ENCODE results near the gene SNTG2. TPM values are rescaled to one million over a fixed set of nuclear protein-coding genes. Genes with fewer than 3 reads are reported as not detected.

The SNTG2 gene
- polyA plus RNA-seq, 1 experiment = 0.31 TPM

DNA sequence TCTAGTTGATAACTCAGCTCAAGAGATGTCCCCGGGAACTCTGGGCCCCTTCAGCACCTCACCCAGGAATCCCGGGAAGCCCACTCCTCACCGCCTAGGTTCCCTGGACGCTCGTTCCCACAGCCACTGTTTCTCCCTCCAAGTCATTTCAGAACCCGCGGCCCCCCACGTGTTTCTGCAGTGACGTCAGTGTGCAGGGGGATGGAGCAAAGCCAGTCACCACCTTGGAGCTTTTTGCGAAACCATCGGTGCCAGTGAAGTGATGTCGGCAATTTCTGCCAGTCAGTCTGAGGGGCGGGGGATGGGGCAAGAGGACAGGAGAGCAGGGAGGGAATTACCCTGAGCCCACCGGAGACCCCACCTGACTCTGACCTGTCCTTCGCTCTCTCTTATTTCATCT is 119.2 kb downstream of the SNTG2 start:
- no peak overlapping the region for H3K4me3 ChIP-seq (ENCODE audit: low read depth, low read length)
- POLR2A ChIA-PET = no interaction called here
- H3K27me3 ChIP-seq (ENCODE audit: control insufficient read depth, insufficient read depth, low read length) = no peaks in the 10 kb centered on the region
- no peaks in the 10 kb centered on the region for H3K36me3 ChIP-seq (ENCODE audit: control insufficient read depth, insufficient read depth, low read length)
- TF ChIP-seq, protein P1, sequence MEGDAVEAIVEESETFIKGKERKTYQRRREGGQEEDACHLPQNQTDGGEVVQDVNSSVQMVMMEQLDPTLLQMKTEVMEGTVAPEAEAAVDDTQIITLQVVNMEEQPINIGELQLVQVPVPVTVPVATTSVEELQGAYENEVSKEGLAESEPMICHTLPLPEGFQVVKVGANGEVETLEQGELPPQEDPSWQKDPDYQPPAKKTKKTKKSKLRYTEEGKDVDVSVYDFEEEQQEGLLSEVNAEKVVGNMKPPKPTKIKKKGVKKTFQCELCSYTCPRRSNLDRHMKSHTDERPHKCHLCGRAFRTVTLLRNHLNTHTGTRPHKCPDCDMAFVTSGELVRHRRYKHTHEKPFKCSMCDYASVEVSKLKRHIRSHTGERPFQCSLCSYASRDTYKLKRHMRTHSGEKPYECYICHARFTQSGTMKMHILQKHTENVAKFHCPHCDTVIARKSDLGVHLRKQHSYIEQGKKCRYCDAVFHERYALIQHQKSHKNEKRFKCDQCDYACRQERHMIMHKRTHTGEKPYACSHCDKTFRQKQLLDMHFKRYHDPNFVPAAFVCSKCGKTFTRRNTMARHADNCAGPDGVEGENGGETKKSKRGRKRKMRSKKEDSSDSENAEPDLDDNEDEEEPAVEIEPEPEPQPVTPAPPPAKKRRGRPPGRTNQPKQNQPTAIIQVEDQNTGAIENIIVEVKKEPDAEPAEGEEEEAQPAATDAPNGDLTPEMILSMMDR (IDR thresholded peaks at IDR 0.05; ENCODE audit: insufficient read depth, low read depth, low read length) = no peak
- CTCF ChIA-PET = interaction anchor here (1.0 kb wide), 1 partner anchor 13 kb away, joined by 5 read pairs; no protein-coding TSS in a partner anchor
- no peak for DNase-seq (ENCODE audit: low read depth)

DNA sequence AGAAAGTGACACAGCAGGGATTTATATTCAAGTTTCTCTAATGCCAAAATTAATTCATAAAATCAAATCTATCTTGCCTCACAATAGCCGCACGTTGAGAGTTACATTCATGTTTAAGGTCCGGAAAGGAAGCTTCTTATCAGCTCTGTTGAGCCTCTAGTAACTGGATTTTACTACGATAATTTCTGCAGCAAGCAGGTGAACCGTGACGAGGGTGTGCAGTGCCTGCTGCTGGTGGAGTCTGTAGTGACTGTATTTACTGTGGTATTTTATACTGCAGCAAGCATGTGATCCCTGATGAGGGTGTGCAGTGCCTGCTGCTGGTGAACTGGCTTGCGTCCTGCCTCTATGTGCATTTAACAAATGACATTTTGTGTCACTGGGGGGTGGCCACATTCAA is 120.0 kb downstream of the SNTG2 start:
- H3K36me3 ChIP-seq (ENCODE audit: control insufficient read depth, insufficient read depth, low read length) = no peaks in the 10 kb centered on the region
- CTCF ChIA-PET = no interaction called here
- DNase-seq (ENCODE audit: low read depth) = no peak
- POLR2A ChIA-PET = no interaction called here
- TF ChIP-seq, protein P1 (IDR thresholded peaks at IDR 0.05; ENCODE audit: insufficient read depth, low read depth, low read length) = no peak
- no peak overlapping the region for H3K4me3 ChIP-seq (ENCODE audit: low read depth, low read length)
- no peaks in the 10 kb centered on the region for H3K27me3 ChIP-seq (ENCODE audit: control insufficient read depth, insufficient read depth, low read length)

DNA sequence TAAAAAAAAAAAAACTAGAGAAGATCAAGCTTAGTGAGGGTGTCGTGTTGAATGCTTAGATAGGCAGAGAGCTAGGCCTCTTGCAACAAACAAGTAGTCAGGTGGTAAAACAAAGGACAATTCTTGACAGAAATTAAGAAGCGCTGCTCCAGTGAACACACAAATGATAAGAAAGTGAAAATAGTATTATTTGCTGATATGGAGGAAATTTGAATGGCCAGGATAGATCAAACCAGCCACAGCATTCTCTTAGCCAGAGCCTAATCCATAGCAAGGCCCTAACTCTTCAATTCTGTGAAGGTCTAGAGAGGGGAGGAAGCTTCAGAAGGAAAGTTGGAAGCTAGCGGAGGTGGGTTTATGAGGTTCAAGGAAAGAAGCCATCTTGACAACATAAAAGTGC is 121.0 kb downstream of the SNTG2 start:
- ChIA-PET POLR2A (no interaction called here), CTCF (interaction anchor here (0.8 kb wide), 1 partner anchor 10 kb away, joined by 3 read pairs; no protein-coding TSS in a partner anchor)
- Histone ChIP-seq H3K4me3 (ENCODE audit: low read depth, low read length) (no peak overlapping the region), H3K36me3 (ENCODE audit: control insufficient read depth, insufficient read depth, low read length) (no peaks in the 10 kb centered on the region), H3K27me3 (ENCODE audit: control insufficient read depth, insufficient read depth, low read length) (no peaks in the 10 kb centered on the region)
- DNase-seq (ENCODE audit: low read depth) = no peak
- TF ChIP-seq, protein P1 (IDR thresholded peaks at IDR 0.05; ENCODE audit: insufficient read depth, low read depth, low read length) = no peak

DNA sequence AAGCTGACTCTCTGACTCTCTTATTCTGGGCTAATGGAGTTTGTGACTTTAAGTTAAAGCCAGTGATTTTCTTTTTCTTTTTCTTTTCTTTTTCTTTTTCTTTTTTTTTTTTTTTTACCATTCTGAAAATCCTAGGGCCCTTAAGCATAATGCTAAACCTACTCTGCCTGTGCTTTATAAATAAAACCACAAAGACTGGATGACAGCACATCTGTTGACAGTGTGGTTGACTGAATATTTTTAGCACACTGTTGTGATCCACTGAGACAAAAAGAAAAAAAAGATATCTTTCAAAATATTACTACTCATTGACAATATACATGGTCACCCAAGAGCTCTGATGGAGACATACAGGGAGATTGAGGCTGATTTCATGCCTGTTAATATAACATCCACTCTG is 121.6 kb downstream of the SNTG2 start:
- no peak overlapping the region for H3K4me3 ChIP-seq (ENCODE audit: low read depth, low read length)
- H3K27me3 ChIP-seq (ENCODE audit: control insufficient read depth, insufficient read depth, low read length) = no peaks in the 10 kb centered on the region
- ChIA-PET POLR2A (no interaction called here), CTCF (interaction anchor here (0.8 kb wide), 1 partner anchor 9 kb away, joined by 3 read pairs; no protein-coding TSS in a partner anchor)
- no peak for DNase-seq (ENCODE audit: low read depth)
- TF ChIP-seq, protein P1 (IDR thresholded peaks at IDR 0.05; ENCODE audit: insufficient read depth, low read depth, low read length) = no peak
- no peaks in the 10 kb centered on the region for H3K36me3 ChIP-seq (ENCODE audit: control insufficient read depth, insufficient read depth, low read length)

DNA sequence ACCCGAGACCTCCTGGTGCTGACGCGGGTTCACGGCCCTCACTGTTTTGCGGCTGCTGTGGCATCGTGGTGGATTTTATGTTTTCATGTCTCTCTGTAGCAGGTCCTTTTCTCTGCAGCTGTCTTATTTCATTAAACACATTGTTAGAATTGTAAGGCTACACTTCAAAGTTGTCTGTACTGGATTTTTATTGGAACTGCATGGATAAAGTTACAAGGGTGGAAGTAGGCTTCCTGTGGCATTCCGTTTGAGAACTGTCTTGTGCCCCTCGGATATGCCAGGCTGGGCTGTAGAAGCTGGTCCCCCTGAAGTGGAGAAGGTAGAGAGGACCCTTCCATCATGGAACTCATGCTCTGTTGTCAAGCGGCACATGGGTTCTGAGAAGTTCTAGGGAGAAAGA is 127.3 kb downstream of the SNTG2 start:
- no peaks in the 10 kb centered on the region for H3K27me3 ChIP-seq (ENCODE audit: control insufficient read depth, insufficient read depth, low read length)
- H3K4me3 ChIP-seq (ENCODE audit: low read depth, low read length) = no peak overlapping the region
- TF ChIP-seq, protein P1 (IDR thresholded peaks at IDR 0.05; ENCODE audit: insufficient read depth, low read depth, low read length) = no peak
- CTCF ChIA-PET = no interaction called here
- no peaks in the 10 kb centered on the region for H3K36me3 ChIP-seq (ENCODE audit: control insufficient read depth, insufficient read depth, low read length)
- no peak for DNase-seq (ENCODE audit: low read depth)
- POLR2A ChIA-PET = no interaction called here

All from BJ (cell line).